ENCODE measurements around the gene CCDC200. TPM values are rescaled to one million over a fixed set of nuclear protein-coding genes. Genes with fewer than 3 reads are reported as not detected.
"Not testable (repeated sequence)": the region's sequence is repeated elsewhere in the genome, so short reads cannot be mapped to it uniquely, and the experiment has no call there.

Gene CCDC200
- total RNA-seq (not detected in 2 replicates), polyA plus RNA-seq (not detected in 2 replicates), polyA minus RNA-seq (ENCODE audit: low replicate concordance) (not detected in 2 replicates)
- 0.95 and 1.9 TPM in 2 replicates for polyA plus RNA-seq (2012)

DNA sequence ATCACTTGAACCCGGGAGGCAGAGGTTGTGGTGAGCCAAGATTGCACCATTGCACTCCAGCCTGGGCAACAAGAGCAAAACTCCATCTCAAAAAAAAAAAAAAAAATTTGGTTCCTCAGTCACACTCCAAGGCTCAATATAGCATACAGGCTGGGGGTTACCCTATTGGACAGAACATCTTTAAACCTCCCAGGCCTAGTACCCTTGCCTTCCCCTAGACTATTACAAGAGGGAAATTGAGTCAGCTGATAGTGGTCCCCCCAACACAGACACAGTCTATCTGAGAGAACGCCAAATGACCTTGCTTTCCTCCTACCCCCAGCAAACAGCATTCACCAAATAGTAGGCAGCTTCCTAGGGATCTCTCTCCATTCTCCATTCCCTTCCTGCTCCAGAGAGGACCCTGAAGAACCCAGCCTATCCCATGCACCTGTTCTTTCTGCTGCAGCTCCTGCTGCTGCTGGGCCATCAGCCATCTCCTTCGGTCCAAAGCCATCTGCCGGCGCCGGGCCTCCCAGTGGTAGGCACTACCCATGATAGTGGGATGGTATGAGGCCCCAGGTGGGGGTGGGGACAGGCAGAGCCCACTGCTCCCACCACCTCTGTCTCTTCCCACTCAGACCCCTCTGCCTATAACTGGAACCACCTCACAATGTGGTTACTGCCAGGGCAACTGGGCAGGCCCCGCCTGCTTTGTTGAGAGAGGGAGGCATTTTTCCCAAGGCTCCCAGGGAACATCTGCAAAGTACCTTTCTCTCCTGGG, at the start of gene CCDC200:
Gene CCDC200, minus strand, starts transcription at position 604 of the 763 bp plus-strand sequence. Its CDS starts 69 bp downstream, at position 535.
- not testable (repeated sequence) for H3K4me3 ChIP-seq (replicated peaks in 1 of 4; ENCODE audit: control extremely low read depth in 1 of 4, insufficient read depth in 1 of 4, low read depth in 3 of 4, low read length in 4 of 4); H3K9ac ChIP-seq (ENCODE audit: insufficient read depth, low read length); H4K20me1 ChIP-seq (ENCODE audit: control insufficient read depth, extremely low read depth, insufficient read depth, low read length); H3K4me1 ChIP-seq (ENCODE audit: control insufficient read depth, extremely low read depth, insufficient read depth, low read length); H3K79me2 ChIP-seq (ENCODE audit: control insufficient read depth, insufficient read depth, low read length); H2AFZ ChIP-seq (ENCODE audit: low read length); H3K9me3 ChIP-seq (ENCODE audit: control insufficient read depth, insufficient read depth, low read depth, low read length); H3K27ac ChIP-seq (ENCODE audit: insufficient read depth, low read length); H3K4me2 ChIP-seq (ENCODE audit: extremely low read depth, insufficient read depth, low read length); DNase-seq (ENCODE audit: low read depth in 2 of 2); H3K27me3 ChIP-seq (ENCODE audit: control insufficient read depth, insufficient read depth, low read length); H3K36me3 ChIP-seq (ENCODE audit: control insufficient read depth, insufficient read depth, low read length)

DNA sequence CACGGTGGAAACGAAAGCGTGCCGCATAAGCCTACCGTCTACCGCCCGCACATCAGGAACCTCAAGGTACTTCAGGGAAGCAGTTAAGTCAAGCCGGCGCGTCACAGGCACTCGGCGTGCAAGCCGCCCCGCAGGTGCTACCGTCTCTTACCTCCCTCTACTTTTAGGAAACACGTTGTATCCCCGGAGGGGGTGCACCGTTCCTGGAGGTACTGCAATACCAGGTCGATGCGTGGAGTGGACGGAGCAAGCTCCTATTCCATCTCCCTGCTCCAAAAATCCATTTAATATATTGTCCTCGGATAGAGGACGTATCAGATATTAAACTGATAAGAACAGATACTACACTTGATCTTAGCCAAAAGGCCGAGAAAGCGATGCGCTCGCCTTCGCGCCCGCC, 44.5 kb upstream of the CCDC200 start:
- not testable (repeated sequence) for H4K20me1 ChIP-seq (ENCODE audit: control insufficient read depth, extremely low read depth, insufficient read depth, low read length); DNase-seq (ENCODE audit: low read depth in 2 of 2); H3K79me2 ChIP-seq (ENCODE audit: control insufficient read depth, insufficient read depth, low read length); H3K4me2 ChIP-seq (ENCODE audit: extremely low read depth, insufficient read depth, low read length); H3K27ac ChIP-seq (ENCODE audit: insufficient read depth, low read length); H3K36me3 ChIP-seq (ENCODE audit: control insufficient read depth, insufficient read depth, low read length); H3K9ac ChIP-seq (ENCODE audit: insufficient read depth, low read length); H3K9me3 ChIP-seq (ENCODE audit: control insufficient read depth, insufficient read depth, low read depth, low read length); H2AFZ ChIP-seq (ENCODE audit: low read length); H3K4me3 ChIP-seq (replicated peaks in 1 of 4; ENCODE audit: control extremely low read depth in 1 of 4, insufficient read depth in 1 of 4, low read depth in 3 of 4, low read length in 4 of 4); H3K4me1 ChIP-seq (ENCODE audit: control insufficient read depth, extremely low read depth, insufficient read depth, low read length); H3K27me3 ChIP-seq (ENCODE audit: control insufficient read depth, insufficient read depth, low read length)

DNA sequence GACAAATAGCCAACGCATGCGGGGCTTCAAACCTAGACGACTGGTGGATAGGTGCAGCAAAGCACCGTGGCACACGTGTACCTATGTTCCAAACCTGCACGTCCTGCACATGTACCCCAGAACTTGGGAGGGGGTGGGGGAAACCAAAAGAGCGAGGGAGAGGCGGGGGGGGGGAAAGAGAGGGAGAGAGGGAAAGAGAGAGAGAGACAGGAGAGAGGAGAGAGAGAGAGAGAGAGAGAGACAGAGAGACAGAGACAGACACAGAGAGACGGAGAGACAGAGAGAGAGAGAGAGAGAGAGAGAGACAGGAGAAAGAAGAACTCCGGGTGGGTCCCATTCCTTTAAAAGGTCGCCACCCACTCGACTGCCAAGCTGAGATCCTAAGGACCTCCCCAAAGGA, 44.1 kb upstream of the CCDC200 start:
- not testable (repeated sequence) for H3K9me3 ChIP-seq (ENCODE audit: control insufficient read depth, insufficient read depth, low read depth, low read length); H4K20me1 ChIP-seq (ENCODE audit: control insufficient read depth, extremely low read depth, insufficient read depth, low read length); H3K79me2 ChIP-seq (ENCODE audit: control insufficient read depth, insufficient read depth, low read length); H2AFZ ChIP-seq (ENCODE audit: low read length); H3K36me3 ChIP-seq (ENCODE audit: control insufficient read depth, insufficient read depth, low read length); H3K27ac ChIP-seq (ENCODE audit: insufficient read depth, low read length); H3K27me3 ChIP-seq (ENCODE audit: control insufficient read depth, insufficient read depth, low read length); DNase-seq (ENCODE audit: low read depth in 2 of 2); H3K4me2 ChIP-seq (ENCODE audit: extremely low read depth, insufficient read depth, low read length); H3K4me1 ChIP-seq (ENCODE audit: control insufficient read depth, extremely low read depth, insufficient read depth, low read length); H3K4me3 ChIP-seq (replicated peaks in 1 of 4; ENCODE audit: control extremely low read depth in 1 of 4, insufficient read depth in 1 of 4, low read depth in 3 of 4, low read length in 4 of 4); H3K9ac ChIP-seq (ENCODE audit: insufficient read depth, low read length)

DNA sequence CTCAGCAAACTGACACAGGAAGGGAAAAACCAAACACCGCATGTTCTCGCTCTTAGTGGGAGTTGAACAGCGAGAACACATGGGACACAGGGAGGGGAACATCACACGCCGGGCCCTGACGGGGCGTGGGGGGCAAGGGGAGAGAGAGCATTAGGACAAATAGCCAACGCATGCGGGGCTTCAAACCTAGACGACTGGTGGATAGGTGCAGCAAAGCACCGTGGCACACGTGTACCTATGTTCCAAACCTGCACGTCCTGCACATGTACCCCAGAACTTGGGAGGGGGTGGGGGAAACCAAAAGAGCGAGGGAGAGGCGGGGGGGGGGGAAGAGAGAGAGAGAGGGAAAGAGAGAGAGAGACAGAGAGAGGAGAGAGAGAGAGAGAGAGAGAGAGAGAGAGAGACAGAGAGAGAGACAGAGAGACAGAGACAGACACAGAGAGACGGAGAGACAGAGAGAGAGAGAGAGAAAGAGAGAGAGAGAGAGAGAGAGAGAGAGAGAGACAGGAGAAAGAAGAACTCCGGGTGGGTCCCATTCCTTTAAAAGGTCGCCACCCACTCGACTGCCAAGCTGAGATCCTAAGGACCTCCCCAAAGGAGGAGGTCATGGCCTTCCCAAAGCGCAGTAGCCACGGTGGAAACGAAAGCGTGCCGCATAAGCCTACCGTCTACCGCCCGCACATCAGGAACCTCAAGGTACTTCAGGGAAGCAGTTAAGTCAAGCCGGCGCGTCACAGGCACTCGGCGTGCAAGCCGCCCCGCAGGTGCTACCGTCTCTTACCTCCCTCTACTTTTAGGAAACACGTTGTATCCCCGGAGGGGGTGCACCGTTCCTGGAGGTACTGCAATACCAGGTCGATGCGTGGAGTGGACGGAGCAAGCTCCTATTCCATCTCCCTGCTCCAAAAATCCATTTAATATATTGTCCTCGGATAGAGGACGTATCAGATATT, 42.4 kb upstream of the CCDC200 start:
- not testable (repeated sequence) for H3K36me3 ChIP-seq (ENCODE audit: control insufficient read depth, insufficient read depth, low read length); H3K4me3 ChIP-seq (replicated peaks in 1 of 4; ENCODE audit: control extremely low read depth in 1 of 4, insufficient read depth in 1 of 4, low read depth in 3 of 4, low read length in 4 of 4); H4K20me1 ChIP-seq (ENCODE audit: control insufficient read depth, extremely low read depth, insufficient read depth, low read length); H3K27ac ChIP-seq (ENCODE audit: insufficient read depth, low read length); H2AFZ ChIP-seq (ENCODE audit: low read length); H3K79me2 ChIP-seq (ENCODE audit: control insufficient read depth, insufficient read depth, low read length); H3K4me2 ChIP-seq (ENCODE audit: extremely low read depth, insufficient read depth, low read length); H3K9ac ChIP-seq (ENCODE audit: insufficient read depth, low read length); H3K9me3 ChIP-seq (ENCODE audit: control insufficient read depth, insufficient read depth, low read depth, low read length); H3K4me1 ChIP-seq (ENCODE audit: control insufficient read depth, extremely low read depth, insufficient read depth, low read length); DNase-seq (ENCODE audit: low read depth in 2 of 2); H3K27me3 ChIP-seq (ENCODE audit: control insufficient read depth, insufficient read depth, low read length)

- not testable (repeated sequence) for H3K27me3 ChIP-seq (ENCODE audit: control insufficient read depth, insufficient read depth, low read length); H4K20me1 ChIP-seq (ENCODE audit: control insufficient read depth, extremely low read depth, insufficient read depth, low read length); H3K79me2 ChIP-seq (ENCODE audit: control insufficient read depth, insufficient read depth, low read length); H3K9me3 ChIP-seq (ENCODE audit: control insufficient read depth, insufficient read depth, low read depth, low read length); H3K4me1 ChIP-seq (ENCODE audit: control insufficient read depth, extremely low read depth, insufficient read depth, low read length); H3K36me3 ChIP-seq (ENCODE audit: control insufficient read depth, insufficient read depth, low read length); H3K4me2 ChIP-seq (ENCODE audit: extremely low read depth, insufficient read depth, low read length); H3K9ac ChIP-seq (ENCODE audit: insufficient read depth, low read length); H3K4me3 ChIP-seq (replicated peaks in 1 of 4; ENCODE audit: control extremely low read depth in 1 of 4, insufficient read depth in 1 of 4, low read depth in 3 of 4, low read length in 4 of 4); H2AFZ ChIP-seq (ENCODE audit: low read length); DNase-seq (ENCODE audit: low read depth in 2 of 2); H3K27ac ChIP-seq (ENCODE audit: insufficient read depth, low read length)
These were observed 18.0 kb upstream of the CCDC200 start for GRCh38 chr17:43246456-43246855.

- H3K4me3 ChIP-seq (replicated peaks in 1 of 4; ENCODE audit: control extremely low read depth in 1 of 4, insufficient read depth in 1 of 4, low read depth in 3 of 4, low read length in 4 of 4); H2AFZ ChIP-seq (ENCODE audit: low read length); H3K4me2 ChIP-seq (ENCODE audit: extremely low read depth, insufficient read depth, low read length); H3K36me3 ChIP-seq (ENCODE audit: control insufficient read depth, insufficient read depth, low read length); H3K9ac ChIP-seq (ENCODE audit: insufficient read depth, low read length); H4K20me1 ChIP-seq (ENCODE audit: control insufficient read depth, extremely low read depth, insufficient read depth, low read length); DNase-seq (ENCODE audit: low read depth in 2 of 2); H3K9me3 ChIP-seq (ENCODE audit: control insufficient read depth, insufficient read depth, low read depth, low read length); H3K79me2 ChIP-seq (ENCODE audit: control insufficient read depth, insufficient read depth, low read length); H3K4me1 ChIP-seq (ENCODE audit: control insufficient read depth, extremely low read depth, insufficient read depth, low read length); H3K27ac ChIP-seq (ENCODE audit: insufficient read depth, low read length); H3K27me3 ChIP-seq (ENCODE audit: control insufficient read depth, insufficient read depth, low read length): not testable (repeated sequence)
These were observed 12.4 kb upstream of the CCDC200 start for GRCh38 chr17:43240596-43241352.
